ENCODE results near the gene UBASH3A. TPM values are rescaled to one million over a fixed set of nuclear protein-coding genes. Genes with fewer than 3 reads are reported as not detected.

Gene UBASH3A
- total RNA-seq, 1 donor from 2014 or later: not detected

DNA sequence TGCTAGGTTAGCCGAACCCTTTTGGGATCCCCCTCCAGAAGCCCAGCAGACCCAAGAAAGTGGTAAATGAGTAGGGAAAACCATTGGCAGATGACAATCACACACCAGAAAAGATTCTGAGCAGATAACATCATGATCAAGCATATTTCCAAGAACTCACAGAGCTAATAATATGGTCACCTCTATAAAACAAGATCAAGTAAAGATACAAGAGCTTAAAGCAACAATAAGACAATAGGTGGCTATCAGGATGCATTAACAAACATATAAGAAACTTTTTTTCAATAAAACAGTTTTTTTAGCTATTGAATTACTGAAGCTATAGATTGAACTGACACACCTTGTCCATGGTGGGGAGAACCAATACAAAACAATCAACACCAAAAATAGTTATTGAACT is 29.0 kb downstream of the UBASH3A start:
- no peak for DNase-seq (ENCODE audit: low read depth, low spot score)
- Mint-ChIP-seq H3K27me3 (ENCODE audit: low read depth) (peaks cover 32% of the 10 kb centered on the region), H3K4me1 (no peaks in the 10 kb centered on the region), H3K27ac (ENCODE audit: unreplicated experiment) (no peak overlapping the region), H3K36me3 (ENCODE audit: low read depth) (no peaks in the 10 kb centered on the region), H3K4me3 (no peak overlapping the region), H3K9me3 (peaks cover 6% of the 10 kb centered on the region)
- TF ChIP-seq, protein P1, sequence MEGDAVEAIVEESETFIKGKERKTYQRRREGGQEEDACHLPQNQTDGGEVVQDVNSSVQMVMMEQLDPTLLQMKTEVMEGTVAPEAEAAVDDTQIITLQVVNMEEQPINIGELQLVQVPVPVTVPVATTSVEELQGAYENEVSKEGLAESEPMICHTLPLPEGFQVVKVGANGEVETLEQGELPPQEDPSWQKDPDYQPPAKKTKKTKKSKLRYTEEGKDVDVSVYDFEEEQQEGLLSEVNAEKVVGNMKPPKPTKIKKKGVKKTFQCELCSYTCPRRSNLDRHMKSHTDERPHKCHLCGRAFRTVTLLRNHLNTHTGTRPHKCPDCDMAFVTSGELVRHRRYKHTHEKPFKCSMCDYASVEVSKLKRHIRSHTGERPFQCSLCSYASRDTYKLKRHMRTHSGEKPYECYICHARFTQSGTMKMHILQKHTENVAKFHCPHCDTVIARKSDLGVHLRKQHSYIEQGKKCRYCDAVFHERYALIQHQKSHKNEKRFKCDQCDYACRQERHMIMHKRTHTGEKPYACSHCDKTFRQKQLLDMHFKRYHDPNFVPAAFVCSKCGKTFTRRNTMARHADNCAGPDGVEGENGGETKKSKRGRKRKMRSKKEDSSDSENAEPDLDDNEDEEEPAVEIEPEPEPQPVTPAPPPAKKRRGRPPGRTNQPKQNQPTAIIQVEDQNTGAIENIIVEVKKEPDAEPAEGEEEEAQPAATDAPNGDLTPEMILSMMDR (conservative IDR thresholded peaks at IDR 0.05): no peak

DNA sequence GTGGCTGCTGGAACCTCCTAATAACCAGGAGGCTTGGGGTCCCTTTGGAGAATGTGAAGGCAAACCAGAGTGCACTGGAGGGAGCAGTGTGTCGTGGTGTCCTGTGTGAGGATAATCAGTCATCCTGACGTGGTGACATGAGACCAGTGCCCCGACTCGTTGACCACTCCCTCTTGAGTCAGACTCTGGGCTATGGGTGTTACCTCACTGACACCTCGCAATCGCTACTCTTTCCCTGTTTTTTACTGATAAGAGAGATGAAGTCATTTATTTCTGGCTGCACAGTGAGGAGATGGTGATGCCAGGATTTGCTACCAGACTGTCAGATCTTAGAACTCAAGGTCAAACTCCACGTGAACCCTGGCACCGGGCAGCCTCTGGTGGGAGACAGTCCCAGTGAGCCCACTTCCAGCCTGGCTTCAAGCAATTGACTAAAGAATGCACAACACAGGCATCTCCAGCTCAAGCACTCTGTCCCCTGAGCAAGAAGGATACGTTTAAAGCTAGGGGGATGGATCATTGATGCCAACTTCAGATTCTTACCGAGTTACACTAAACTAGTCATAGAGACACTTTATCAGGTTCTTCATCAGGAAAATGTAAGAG is 30.3 kb downstream of the UBASH3A start:
- peaks cover 6% of the 10 kb centered on the region for H3K9me3 Mint-ChIP-seq
- TF ChIP-seq, protein P1 (conservative IDR thresholded peaks at IDR 0.05): no peak
- H3K4me1 Mint-ChIP-seq: no peaks in the 10 kb centered on the region
- no peak overlapping the region for H3K27ac Mint-ChIP-seq (ENCODE audit: unreplicated experiment)
- peaks cover 29% of the 10 kb centered on the region for H3K27me3 Mint-ChIP-seq (ENCODE audit: low read depth)
- DNase-seq (ENCODE audit: low read depth, low spot score): no peak
- H3K36me3 Mint-ChIP-seq (ENCODE audit: low read depth): no peaks in the 10 kb centered on the region
- H3K4me3 Mint-ChIP-seq: no peak overlapping the region

DNA sequence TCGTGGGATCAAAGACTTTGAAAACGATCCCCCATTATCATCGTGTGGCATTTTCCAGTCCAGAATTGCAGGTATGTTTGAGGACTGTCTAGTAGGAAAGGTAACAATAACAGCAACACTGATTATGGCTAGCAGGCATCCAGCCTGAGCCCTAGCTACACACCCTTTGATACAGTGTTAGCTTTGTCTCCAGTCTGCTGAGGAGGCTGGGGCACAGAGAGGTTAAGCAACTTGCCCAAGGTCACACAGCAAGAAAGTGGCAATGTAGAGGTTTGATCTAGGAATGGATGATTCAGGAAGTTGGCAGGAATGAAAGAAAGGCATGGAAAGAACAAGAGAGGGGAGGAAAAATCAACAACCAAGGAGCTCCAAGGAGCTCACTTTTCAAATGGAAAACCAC is 31.2 kb downstream of the UBASH3A start:
- no peaks in the 10 kb centered on the region for H3K36me3 Mint-ChIP-seq (ENCODE audit: low read depth)
- H3K27ac Mint-ChIP-seq (ENCODE audit: unreplicated experiment): no peak overlapping the region
- peaks cover 6% of the 10 kb centered on the region for H3K9me3 Mint-ChIP-seq
- H3K27me3 Mint-ChIP-seq (ENCODE audit: low read depth): peaks cover 32% of the 10 kb centered on the region
- DNase-seq (ENCODE audit: low read depth, low spot score): no peak
- TF ChIP-seq, protein P1 (conservative IDR thresholded peaks at IDR 0.05): no peak
- no peak overlapping the region for H3K4me3 Mint-ChIP-seq
- H3K4me1 Mint-ChIP-seq: no peaks in the 10 kb centered on the region

DNA sequence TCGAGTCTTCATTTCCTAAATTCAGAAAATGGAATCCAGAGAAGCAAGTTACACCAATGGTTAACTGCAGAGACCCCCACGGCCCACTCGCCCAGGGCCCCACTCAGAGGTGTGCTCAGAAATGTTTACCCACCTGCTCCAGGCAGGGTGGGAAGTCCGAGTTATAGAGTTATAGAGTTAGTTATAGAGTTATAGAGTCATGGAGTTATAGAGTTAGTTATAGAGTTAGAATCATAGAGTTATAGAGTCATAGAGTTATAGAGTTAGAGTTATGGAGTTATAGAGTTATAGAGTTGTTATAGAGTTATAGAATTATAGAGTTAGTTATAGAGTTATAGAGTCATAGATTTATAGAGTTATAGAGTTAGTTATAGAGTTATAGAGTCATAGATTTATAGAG is 31.7 kb downstream of the UBASH3A start:
- Mint-ChIP-seq H3K27me3 (ENCODE audit: low read depth) (peaks cover 32% of the 10 kb centered on the region), H3K4me3 (no peak overlapping the region), H3K27ac (ENCODE audit: unreplicated experiment) (no peak overlapping the region), H3K4me1 (no peaks in the 10 kb centered on the region), H3K36me3 (ENCODE audit: low read depth) (no peaks in the 10 kb centered on the region), H3K9me3 (peaks cover 6% of the 10 kb centered on the region)
- TF ChIP-seq, protein P1 (conservative IDR thresholded peaks at IDR 0.05): no peak
- DNase-seq (ENCODE audit: low read depth, low spot score): no peak

DNA sequence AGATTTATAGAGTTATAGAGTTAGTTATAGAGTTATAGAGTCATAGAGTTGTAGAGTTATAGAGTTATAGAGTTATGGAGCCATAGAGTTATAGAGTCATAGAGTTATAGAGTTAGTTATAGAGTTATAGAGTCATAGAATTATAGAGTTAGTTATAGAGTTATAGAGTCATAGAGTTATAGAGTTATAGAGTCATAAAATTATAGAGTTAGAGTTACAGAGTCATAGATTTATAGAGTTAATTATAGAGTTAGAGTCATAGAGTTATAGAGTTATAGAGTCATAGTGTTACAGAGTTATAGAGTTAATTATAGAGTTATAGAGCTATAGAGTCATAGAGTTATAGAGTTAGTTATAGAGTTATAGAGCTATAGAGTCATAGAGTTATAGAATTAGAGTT is 32.1 kb downstream of the UBASH3A start:
- no peaks in the 10 kb centered on the region for H3K36me3 Mint-ChIP-seq (ENCODE audit: low read depth)
- H3K27ac Mint-ChIP-seq (ENCODE audit: unreplicated experiment): no peak overlapping the region
- TF ChIP-seq, protein P1 (conservative IDR thresholded peaks at IDR 0.05): no peak
- DNase-seq (ENCODE audit: low read depth, low spot score): no peak
- peaks cover 6% of the 10 kb centered on the region for H3K9me3 Mint-ChIP-seq
- no peak overlapping the region for H3K4me3 Mint-ChIP-seq
- H3K4me1 Mint-ChIP-seq: no peaks in the 10 kb centered on the region
- peaks cover 32% of the 10 kb centered on the region for H3K27me3 Mint-ChIP-seq (ENCODE audit: low read depth)
